Left ventricle myocardium inferior (tissue), 1 donor: ENCODE results near the gene COPS7B. TPM values are rescaled to one million over a fixed set of nuclear protein-coding genes. Genes with fewer than 3 reads are reported as not detected.

Experiments
- DNase-seq: peaks from one replicate; pipeline ENCODE4 v3.0.0-alpha.2; 2020
- H3K27ac ChIP-seq: fragments of 200-600 bp; replicated peaks from 2 replicates; pipeline ENCODE4 v1.8.0; 2021
- H3K27me3 ChIP-seq: fragments of 200-600 bp; 2 replicates; pipeline ENCODE4 v1.8.0; 2021; ENCODE audit warnings: low read depth
- H3K36me3 ChIP-seq: fragments of 200-600 bp; 2 replicates; pipeline ENCODE4 v1.8.0; 2021
- H3K4me1 ChIP-seq: fragments of 200-600 bp; 2 replicates; pipeline ENCODE4 v1.8.0; 2021
- H3K4me3 ChIP-seq: fragments of 200-600 bp; 2 replicates; pipeline ENCODE4 v1.8.0; 2021; ENCODE audit warnings: mild to moderate bottlenecking, moderate library complexity
- H3K9me3 ChIP-seq: fragments of 200-600 bp; replicated peaks from 2 replicates; pipeline ENCODE4 v1.8.0; 2021
- CTCF ChIP-seq: fragments of 200-600 bp; IDR thresholded peaks from 2 replicates; pipeline ENCODE4 v1.8.0; 2021; ENCODE audit warnings: antibody characterized with exemption, mild to moderate bottlenecking, borderline replicate concordance
- intact Hi-C: fragments of 100-400 bp; cut with micrococcal nuclease; formaldehyde crosslinking; loops from one replicate; pipeline ENCODE4 v1.11.0; 2022
- total RNA-seq: library from RNA; stranded (reverse); fragmentation: NEBNext Ultra II Directional; extraction: Animal tissue kit (Norgen Biotek cat#: 25700); gene quantifications from one replicate; pipeline ENCODE4 v1.2.1, GENCODE V29; 2021
- donor health status: DM: no; HTN: yes; CAD: no; lungs with severe emphysema.

The COPS7B gene
- total RNA-seq, 1 donor from 2014 or later, result 21.3 TPM

- no peak overlapping the region for H3K4me3 ChIP-seq
- H3K27me3 ChIP-seq, result no peaks in the 10 kb centered on the region
- H3K36me3 ChIP-seq, result no peaks in the 10 kb centered on the region
- no peak for DNase-seq
- H3K27ac ChIP-seq, result no peak overlapping the region
- no peaks in the 10 kb centered on the region for H3K4me1 ChIP-seq
- no peak for TF ChIP-seq CTCF
- no peaks in the 10 kb centered on the region for H3K9me3 ChIP-seq
- intact Hi-C loops, result no loop called here
Measured at GRCh38 chr2:231751042-231751815, 35.0 kb upstream of the COPS7B start.

- Histone ChIP-seq H3K27ac (no peak overlapping the region), H3K27me3 (no peaks in the 10 kb centered on the region), H3K4me1 (no peaks in the 10 kb centered on the region), H3K4me3 (no peak overlapping the region), H3K36me3 (no peaks in the 10 kb centered on the region), H3K9me3 (no peaks in the 10 kb centered on the region)
- TF ChIP-seq CTCF, result no peak
- no peak for DNase-seq
- intact Hi-C loops, result no loop called here
Measured at GRCh38 chr2:231752061-231752460, 34.2 kb upstream of the COPS7B start.

GRCh38 chr2:231761735-231762134 lies 24.5 kb upstream of the COPS7B start:
- no peak for TF ChIP-seq CTCF
- DNase-seq, result no peak

GRCh38 chr2:231764124-231764523 lies 22.1 kb upstream of the COPS7B start:
- Histone ChIP-seq H3K4me1 (peaks cover 8% of the 10 kb centered on the region), H3K36me3 (no peaks in the 10 kb centered on the region)
- no peak for TF ChIP-seq CTCF

More at GRCh38 chr2:231761735-231762134, 24.5 kb upstream of the COPS7B start:
- Histone ChIP-seq H3K4me3 (no peak overlapping the region), H3K9me3 (no peaks in the 10 kb centered on the region), H3K27me3 (no peaks in the 10 kb centered on the region), H3K27ac (no peak overlapping the region), H3K4me1 (peaks cover 8% of the 10 kb centered on the region), H3K36me3 (no peaks in the 10 kb centered on the region)
- intact Hi-C loops, result no loop called here

GRCh38 chr2:231764760-231765159 lies 21.5 kb upstream of the COPS7B start:
- intact Hi-C loops, result no loop called here
- Histone ChIP-seq H3K36me3 (no peaks in the 10 kb centered on the region), H3K27me3 (no peaks in the 10 kb centered on the region), H3K27ac (no peak overlapping the region), H3K9me3 (no peaks in the 10 kb centered on the region), H3K4me3 (no peak overlapping the region), H3K4me1 (peaks cover 8% of the 10 kb centered on the region)
- no peak for DNase-seq
- no peak for TF ChIP-seq CTCF

More at GRCh38 chr2:231764124-231764523, 22.1 kb upstream of the COPS7B start:
- no peaks in the 10 kb centered on the region for H3K9me3 ChIP-seq
- H3K27me3 ChIP-seq, result no peaks in the 10 kb centered on the region
- no peak overlapping the region for H3K27ac ChIP-seq
- no peak overlapping the region for H3K4me3 ChIP-seq
- no peak for DNase-seq
- intact Hi-C loops, result no loop called here
